ENCODE results near the gene CADM2. TPM values are rescaled to one million over a fixed set of nuclear protein-coding genes. Genes with fewer than 3 reads are reported as not detected.

Gene CADM2
- total RNA-seq, 6 donors from 2014 or later = under 0.01 to 4.6 (median 1.2) TPM

DNA sequence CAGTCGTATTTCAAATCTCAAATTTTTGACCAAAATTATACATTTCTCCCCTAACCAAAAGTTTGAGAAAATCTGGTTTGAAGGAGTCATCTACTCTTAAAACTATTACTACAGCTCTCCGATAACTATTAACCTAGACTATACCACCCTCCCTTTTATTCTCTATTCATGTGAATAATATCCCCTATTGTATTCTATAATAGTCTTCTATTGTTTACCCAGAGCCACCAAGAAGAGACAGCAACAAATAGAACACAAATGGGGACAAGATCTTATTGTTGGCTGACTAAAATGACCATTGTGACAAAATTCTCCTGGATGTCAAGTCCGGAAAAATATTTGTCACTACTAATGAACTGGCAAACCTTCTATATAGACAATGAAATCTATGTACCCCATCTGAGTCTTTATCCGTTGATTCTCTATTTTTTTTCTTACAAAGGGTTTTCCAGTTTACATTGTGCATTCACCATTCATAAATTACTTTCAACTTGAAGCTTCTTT is 618.0 kb downstream of the CADM2 start:
- Histone ChIP-seq H3K27ac (no peak overlapping the region), H3K9me3 (no peaks in the 10 kb centered on the region), H3K4me1 (no peaks in the 10 kb centered on the region), H3K36me3 (no peaks in the 10 kb centered on the region), H3K27me3 (no peaks in the 10 kb centered on the region), H3K4me3 (no peak overlapping the region)
- WGBS, 2 donors = 79 to 87% methylated on average over 4 of the region's 4 CpGs
- TF ChIP-seq POLR2A (IDR thresholded peaks at IDR 0.05) (no peak), EP300 (IDR thresholded peaks at IDR 0.05) (no peak), POLR2AphosphoS5 (IDR thresholded peaks at IDR 0.05) (no peak)
- TF ChIP-seq, protein P1, sequence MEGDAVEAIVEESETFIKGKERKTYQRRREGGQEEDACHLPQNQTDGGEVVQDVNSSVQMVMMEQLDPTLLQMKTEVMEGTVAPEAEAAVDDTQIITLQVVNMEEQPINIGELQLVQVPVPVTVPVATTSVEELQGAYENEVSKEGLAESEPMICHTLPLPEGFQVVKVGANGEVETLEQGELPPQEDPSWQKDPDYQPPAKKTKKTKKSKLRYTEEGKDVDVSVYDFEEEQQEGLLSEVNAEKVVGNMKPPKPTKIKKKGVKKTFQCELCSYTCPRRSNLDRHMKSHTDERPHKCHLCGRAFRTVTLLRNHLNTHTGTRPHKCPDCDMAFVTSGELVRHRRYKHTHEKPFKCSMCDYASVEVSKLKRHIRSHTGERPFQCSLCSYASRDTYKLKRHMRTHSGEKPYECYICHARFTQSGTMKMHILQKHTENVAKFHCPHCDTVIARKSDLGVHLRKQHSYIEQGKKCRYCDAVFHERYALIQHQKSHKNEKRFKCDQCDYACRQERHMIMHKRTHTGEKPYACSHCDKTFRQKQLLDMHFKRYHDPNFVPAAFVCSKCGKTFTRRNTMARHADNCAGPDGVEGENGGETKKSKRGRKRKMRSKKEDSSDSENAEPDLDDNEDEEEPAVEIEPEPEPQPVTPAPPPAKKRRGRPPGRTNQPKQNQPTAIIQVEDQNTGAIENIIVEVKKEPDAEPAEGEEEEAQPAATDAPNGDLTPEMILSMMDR (IDR thresholded peaks at IDR 0.05) = no peak
- no peak for DNase-seq
- no peak for ATAC-seq (ENCODE audit: low FRiP score in 2 of 2)

DNA sequence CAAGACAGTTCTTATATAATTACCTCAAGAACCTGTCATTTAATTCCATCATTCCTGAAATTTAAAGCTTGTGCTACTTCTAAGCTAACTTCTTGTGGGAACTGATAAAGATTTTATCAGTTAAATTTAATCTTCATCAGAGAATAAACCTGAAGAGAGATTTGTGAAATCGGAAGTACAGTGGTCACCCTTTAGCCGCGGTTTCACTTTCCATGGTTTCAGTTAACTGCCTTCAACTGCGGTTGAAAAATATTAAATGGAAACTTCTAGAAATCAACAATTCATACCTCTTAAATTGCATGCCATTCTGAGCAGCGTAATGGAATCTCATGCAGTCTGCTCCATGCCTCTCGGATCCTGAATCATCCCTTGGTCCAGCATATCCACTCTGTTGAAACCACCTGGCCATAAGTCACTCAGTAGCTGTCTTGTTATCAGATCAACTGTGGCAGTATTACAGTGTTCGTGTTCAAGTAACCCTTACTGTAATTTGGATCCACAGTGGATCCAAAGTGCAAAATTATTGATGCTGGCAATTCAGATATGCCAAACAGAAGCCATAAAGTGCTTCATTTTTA is 626.1 kb downstream of the CADM2 start:
- 85 to 90% methylated on average over 7 of the region's 7 CpGs for whole genome bisulfite sequencing, 2 donors
- ATAC-seq (ENCODE audit: low FRiP score in 2 of 2) (no peak), DNase-seq (no peak)
- Histone ChIP-seq H3K4me1 (no peaks in the 10 kb centered on the region), H3K27me3 (no peaks in the 10 kb centered on the region), H3K9me3 (no peaks in the 10 kb centered on the region), H3K36me3 (no peaks in the 10 kb centered on the region), H3K4me3 (no peak overlapping the region), H3K27ac (no peak overlapping the region)
- TF ChIP-seq EP300 (IDR thresholded peaks at IDR 0.05) = no peak
- TF ChIP-seq, protein P1 (IDR thresholded peaks at IDR 0.05) = no peak
- TF ChIP-seq POLR2A (IDR thresholded peaks at IDR 0.05) = no peak
- no peak for TF ChIP-seq POLR2AphosphoS5 (IDR thresholded peaks at IDR 0.05)

DNA sequence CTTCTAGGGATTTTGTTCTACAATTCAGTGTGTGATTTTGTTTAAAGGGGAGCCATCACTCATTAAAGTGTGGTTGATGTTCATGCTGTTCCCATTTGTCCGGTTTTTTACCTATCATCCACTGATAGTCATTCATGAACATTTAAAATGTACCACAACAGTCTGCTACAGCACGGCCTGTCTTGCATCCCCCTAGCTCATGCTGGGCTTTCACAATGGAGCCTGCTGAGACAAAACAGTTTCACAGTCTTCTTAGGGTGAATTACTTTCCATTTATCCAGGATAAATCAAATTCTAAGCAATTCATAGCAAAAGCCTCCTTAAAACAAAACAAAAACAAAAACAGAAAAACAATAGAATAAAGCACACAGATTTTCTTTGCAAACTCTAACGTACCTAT is 627.2 kb downstream of the CADM2 start:
- Histone ChIP-seq H3K9me3 (no peaks in the 10 kb centered on the region), H3K27ac (no peak overlapping the region), H3K4me1 (no peaks in the 10 kb centered on the region), H3K27me3 (no peaks in the 10 kb centered on the region), H3K4me3 (no peak overlapping the region), H3K36me3 (no peaks in the 10 kb centered on the region)
- WGBS, 2 donors = 60 to 68% methylated on average over 3 of the region's 3 CpGs
- no peak for DNase-seq
- ATAC-seq (ENCODE audit: low FRiP score in 2 of 2) = no peak
- TF ChIP-seq EP300 (IDR thresholded peaks at IDR 0.05) (no peak), POLR2A (IDR thresholded peaks at IDR 0.05) (no peak), POLR2AphosphoS5 (IDR thresholded peaks at IDR 0.05) (no peak)
- TF ChIP-seq, protein P1 (IDR thresholded peaks at IDR 0.05) = no peak

DNA sequence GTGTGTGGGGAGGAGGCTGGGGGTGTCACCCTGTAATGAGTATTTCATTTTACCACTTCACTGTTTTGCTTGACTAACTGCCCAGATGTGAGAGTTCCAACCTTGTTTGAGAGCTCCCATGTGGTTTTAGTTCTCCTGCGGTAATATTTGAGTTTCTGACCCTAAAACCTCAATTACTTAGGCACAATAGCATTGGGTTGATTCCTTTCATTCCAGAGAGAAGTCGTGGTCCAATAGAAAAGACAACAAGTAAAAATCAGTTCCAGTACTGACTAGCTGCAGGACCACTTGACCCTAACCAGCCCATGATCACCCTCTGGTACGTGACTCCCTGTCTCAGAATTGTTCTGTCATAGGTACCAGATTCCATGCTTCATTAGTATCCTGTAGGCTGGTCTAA is 630.4 kb downstream of the CADM2 start:
- WGBS, 2 donors = 54 to 62% methylated on average over 3 of the region's 3 CpGs
- no peaks in the 10 kb centered on the region for H3K9me3 ChIP-seq
- DNase-seq (no peak), ATAC-seq (ENCODE audit: low FRiP score in 2 of 2) (no peak)
- no peaks in the 10 kb centered on the region for H3K36me3 ChIP-seq
- TF ChIP-seq EP300 (IDR thresholded peaks at IDR 0.05) = no peak
- no peak for TF ChIP-seq POLR2AphosphoS5 (IDR thresholded peaks at IDR 0.05)
- no peak for TF ChIP-seq POLR2A (IDR thresholded peaks at IDR 0.05)
- TF ChIP-seq, protein P1 (IDR thresholded peaks at IDR 0.05) = no peak
- no peak overlapping the region for H3K4me3 ChIP-seq
- no peaks in the 10 kb centered on the region for H3K27me3 ChIP-seq
- H3K27ac ChIP-seq = no peak overlapping the region
- H3K4me1 ChIP-seq = no peaks in the 10 kb centered on the region

DNA sequence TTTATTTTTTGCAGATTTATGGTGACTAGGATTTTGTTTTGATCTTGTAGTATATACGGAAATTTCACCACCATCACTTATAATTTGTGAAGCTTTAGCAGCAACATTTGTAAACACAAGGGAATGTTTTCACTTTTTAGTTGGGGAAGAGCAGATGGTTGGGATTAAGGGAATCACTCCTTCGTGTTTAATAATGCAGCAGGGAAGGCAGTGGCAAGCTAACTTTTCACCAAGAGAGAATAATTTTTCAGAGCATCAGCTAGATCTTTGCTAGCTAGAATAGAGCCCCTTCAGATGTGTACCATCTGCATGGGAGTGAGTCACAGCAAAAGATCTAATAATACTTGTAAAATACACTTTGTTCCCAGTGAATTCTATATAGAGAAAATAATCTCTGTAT is 632.7 kb downstream of the CADM2 start:
- ATAC-seq (ENCODE audit: low FRiP score in 2 of 2) (no peak), DNase-seq (no peak)
- Histone ChIP-seq H3K4me1 (no peaks in the 10 kb centered on the region), H3K27ac (no peak overlapping the region), H3K9me3 (no peaks in the 10 kb centered on the region), H3K27me3 (no peaks in the 10 kb centered on the region), H3K4me3 (no peak overlapping the region), H3K36me3 (no peaks in the 10 kb centered on the region)
- WGBS, 2 donors = 66 to 68% methylated on average over 2 of the region's 2 CpGs
- TF ChIP-seq, protein P1 (IDR thresholded peaks at IDR 0.05) = no peak
- TF ChIP-seq EP300 (IDR thresholded peaks at IDR 0.05) (no peak), POLR2AphosphoS5 (IDR thresholded peaks at IDR 0.05) (no peak), POLR2A (IDR thresholded peaks at IDR 0.05) (no peak)

Data from upper lobe of left lung (tissue), 6 donors.